GM23338 (cell line): ENCODE measurements around the gene DHPS. TPM values are rescaled to one million over a fixed set of nuclear protein-coding genes. Genes with fewer than 3 reads are reported as not detected.
A peak's percentile ranks its signal among the peaks of the same experiment; 100 is the strongest.

Experiments used
- ATAC-seq: fragments of 200-7000 bp; cut with Tn5 transposase; 3 replicates; pipeline ENCODE4 v1.9.1; 2020
- DNase-seq: peaks from one replicate; pipeline ENCODE4 v3.0.0-alpha.2; 2015; ENCODE audit warnings: low spot score
- H2AFZ ChIP-seq: fragments of 200-600 bp; sonication (generic); 2 replicates; pipeline ENCODE4 v1.8.0; 2016; ENCODE audit warnings: antibody characterized with exemption, mild to moderate bottlenecking, moderate library complexity
- H3F3A ChIP-seq: fragments of 200-600 bp; sonication (generic); replicated peaks from 2 replicates; pipeline ENCODE4 v1.8.0; 2017; ENCODE audit warnings: antibody characterized with exemption, mixed run types, low read depth
- H3K27ac ChIP-seq: fragments of 200-600 bp; sonication (generic); 2 replicates; pipeline ENCODE4 v1.6.1; 2016; ENCODE audit warnings: low read depth
- H3K27me3 ChIP-seq: fragments of 200-600 bp; sonication (generic); 2 replicates; pipeline ENCODE4 v1.8.0; 2016; ENCODE audit warnings: mild to moderate bottlenecking, mixed run types, moderate library complexity; ENCODE audit not compliant: insufficient read depth
- H3K36me3 ChIP-seq: fragments of 200-600 bp; sonication (generic); 2 replicates; pipeline ENCODE4 v1.8.0; 2016; ENCODE audit warnings: mild to moderate bottlenecking; ENCODE audit not compliant: insufficient read depth
- H3K4me1 ChIP-seq: fragments of 200-600 bp; sonication (generic); 2 replicates; pipeline ENCODE4 v1.8.0; 2016; ENCODE audit warnings: mild to moderate bottlenecking, moderate library complexity; ENCODE audit not compliant: insufficient read depth
- H3K4me2 ChIP-seq: fragments of 200-600 bp; sonication (generic); 2 replicates; pipeline ENCODE4 v1.7.1; 2017; ENCODE audit warnings: mixed run types
- H3K4me3 ChIP-seq: fragments of 200-600 bp; sonication (generic); 2 replicates; pipeline ENCODE4 v1.6.1; 2016; ENCODE audit warnings: mixed run types
- H3K79me2 ChIP-seq: fragments of 200-600 bp; sonication (generic); replicated peaks from 2 replicates; pipeline ENCODE4 v1.8.0; 2017; ENCODE audit warnings: mild to moderate bottlenecking; ENCODE audit not compliant: insufficient read depth
- H3K9me2 ChIP-seq: fragments of 200-600 bp; sonication (generic); 2 replicates; pipeline ENCODE4 v1.8.0; 2017; ENCODE audit not compliant: insufficient read depth
- H4K20me1 ChIP-seq: fragments of 200-600 bp; sonication (generic); replicated peaks from 2 replicates; pipeline ENCODE4 v1.8.0; 2017; ENCODE audit warnings: mild to moderate bottlenecking; ENCODE audit not compliant: insufficient read depth
- H3K27ac Mint-ChIP-seq: 2 replicates; pipeline ENCODE4 v1.8.0; 2020; ENCODE audit warnings: inconsistent platforms, mild to moderate bottlenecking, moderate library complexity, mixed read lengths
- H3K27me3 Mint-ChIP-seq: 3 replicates; pipeline ENCODE4 v1.8.0; 2022; ENCODE audit warnings: low read depth, mild to moderate bottlenecking, moderate library complexity, mixed read lengths, inconsistent platforms; ENCODE audit not compliant: insufficient read depth, poor library complexity
- H3K36me3 Mint-ChIP-seq: 3 replicates; pipeline ENCODE4 v1.8.0; 2021; ENCODE audit warnings: low read depth, mild to moderate bottlenecking, inconsistent platforms, moderate library complexity, mixed read lengths
- H3K4me1 Mint-ChIP-seq: 3 replicates; pipeline ENCODE4 v1.8.0; 2020; ENCODE audit warnings: mild to moderate bottlenecking, inconsistent platforms, mixed read lengths
- H3K4me3 Mint-ChIP-seq: 3 replicates; pipeline ENCODE4 v1.8.0; 2021; ENCODE audit warnings: moderate library complexity, mild to moderate bottlenecking, inconsistent platforms, mixed read lengths
- H3K9me3 Mint-ChIP-seq: 3 replicates; pipeline ENCODE4 v1.8.0; 2020; ENCODE audit warnings: moderate library complexity, mild to moderate bottlenecking, inconsistent platforms, mixed read lengths
- CREB1 ChIP-seq: fragments of 250-450 bp; sonication (Bioruptor Pico); IDR thresholded peaks from 2 replicates; pipeline ENCODE4 v1.5.0; 2020; ENCODE audit warnings: low read depth, mild to moderate bottlenecking, moderate library complexity
- EZH2 ChIP-seq: fragments of 200-600 bp; sonication (generic); IDR thresholded peaks from one replicate; pipeline ENCODE4 v1.8.0; 2017; ENCODE audit warnings: antibody characterized with exemption, mild to moderate bottlenecking, low read depth; ENCODE audit not compliant: unreplicated experiment
- POLR2AphosphoS5 ChIP-seq: IDR thresholded peaks from 2 replicates; pipeline ENCODE4 v1.6.1; 2016; ENCODE audit warnings: antibody characterized with exemption, low read depth
- STAT1 ChIP-seq: IDR thresholded peaks from one replicate; pipeline ENCODE4 v1.6.1; 2016; ENCODE audit warnings: antibody characterized with exemption; ENCODE audit not compliant: unreplicated experiment
- long read RNA-seq: library from polyadenylated mRNA; unstranded; transcript quantifications from one replicate; pipeline ENCODE4 v2.0.0, GENCODE V29; 2020; ENCODE audit not compliant: unreplicated experiment
- polyA plus RNA-seq: library from polyadenylated mRNA; unstranded; fragments of >200 nt; fragmentation: Nextera tagmentation; extraction: Ambion mirVana; gene quantifications from 2 replicates; pipeline ENCODE4 v1.2.1, GENCODE V29; 2016
- total RNA-seq: library from RNA; depleted of rRNA; stranded (reverse); fragments of >200 nt; shearing (Covaris generic); gene quantifications from 2 replicates; pipeline ENCODE4 v1.2.3, GENCODE V29; 2014; rRNA removed
- TF ChIP-seq, protein P1 (sequence below): fragments of 250-450 bp; sonication (Bioruptor Pico); IDR thresholded peaks from 2 replicates; pipeline ENCODE4 v1.5.0; 2020; ENCODE audit warnings: mild to moderate bottlenecking, moderate library complexity
- TF ChIP-seq, protein P2 (sequence below): IDR thresholded peaks from one replicate; pipeline ENCODE4 v1.6.1; 2018; ENCODE audit warnings: antibody characterized with exemption; ENCODE audit not compliant: unreplicated experiment
- TF ChIP-seq, protein P3 (sequence below): IDR thresholded peaks from 2 replicates; pipeline ENCODE4 v1.6.1; 2016; ENCODE audit warnings: antibody characterized with exemption

Gene DHPS
- 126 and 141 TPM in 2 replicates for total RNA-seq
- polyA plus RNA-seq = 85.4 and 107 TPM in 2 replicates
- long read RNA-seq, transcript DHPS-221 (8 exons, 1,176 nt) = minor isoform, 6 of 128 reads
- long read RNA-seq, transcript DHPS-207 (9 exons, 1,172 nt) = minor isoform, 6 of 128 reads
- long read RNA-seq, transcript DHPS-201 (9 exons, 1,363 nt) = major isoform, 95 of 128 reads
- long read RNA-seq, partial matches to known transcripts = 1 of 128 reads
- long read RNA-seq, other reads (novel, unspliced or antisense) = 15 of 128 reads

DNA sequence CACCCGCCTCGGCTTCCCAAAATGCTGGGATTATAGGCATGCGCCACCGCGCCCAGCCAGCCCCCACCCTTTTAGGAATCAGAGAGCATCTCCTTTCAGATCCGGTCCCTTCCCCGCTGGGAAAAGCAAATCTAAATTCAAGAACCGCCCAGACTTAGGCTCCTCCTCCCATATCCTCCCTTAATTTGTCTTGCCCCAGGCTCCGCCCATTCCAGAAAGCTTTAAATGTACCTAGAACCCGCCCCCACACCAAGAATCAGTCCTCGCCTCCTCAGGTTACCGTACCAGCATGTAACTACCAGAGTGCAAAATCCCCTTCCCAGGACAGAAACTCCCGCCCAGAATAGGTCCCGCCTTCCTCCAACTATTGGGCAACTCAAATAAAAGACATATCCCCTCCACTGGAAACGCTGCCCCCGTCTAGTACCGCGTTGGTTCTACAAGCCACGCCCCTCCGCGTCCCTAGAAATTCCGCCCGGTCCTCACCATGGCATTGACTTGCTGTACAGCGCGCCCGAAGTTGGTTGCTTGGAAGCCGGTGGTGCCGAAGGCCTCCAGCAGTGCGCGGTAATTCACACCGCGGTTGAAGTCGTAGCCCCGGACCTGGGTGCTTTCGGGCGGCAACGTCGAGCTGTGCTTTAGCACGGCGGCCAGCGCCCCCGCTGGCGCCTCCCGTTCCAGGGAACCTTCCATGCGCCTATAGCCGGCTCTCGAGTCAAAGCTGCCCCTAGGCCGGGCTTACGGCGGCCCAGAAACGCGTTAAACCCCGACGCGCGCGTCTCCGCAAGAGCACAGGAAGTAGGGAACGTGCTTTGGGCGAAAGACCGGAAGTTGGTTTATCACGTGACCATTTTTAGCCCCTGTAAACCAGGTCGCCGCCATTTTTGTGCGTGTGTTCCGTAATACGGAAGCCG is at the start of gene DHPS:
DHPS (minus strand) TSS at position 807 of the 914 bp plus-strand sequence; CDS start at position 693, 114 bp downstream.
- no peaks in the 10 kb centered on the region for H3K27me3 ChIP-seq
- H3K4me1 ChIP-seq = no peaks in the 10 kb centered on the region
- peak within 1 kb of the TSS; percentile 60 for H3K4me3 ChIP-seq
- peak; percentile 85 for ATAC-seq
- peak; percentile 100 for DNase-seq
- peaks cover 10% of the 10 kb centered on the region for H4K20me1 ChIP-seq
- Mint-ChIP-seq H3K4me3 (peak within 1 kb of the TSS; percentile 92), H3K27ac (peak within 1 kb of the TSS; percentile 99), H3K9me3 (peaks cover 4% of the 10 kb centered on the region; the same call in 1 of the 3 replicates), H3K36me3 (peaks cover 41% of the 10 kb centered on the region), H3K27me3 (peaks cover 25% of the 10 kb centered on the region), H3K4me1 (peaks cover 2% of the 10 kb centered on the region; the same call in 2 of the 3 replicates)
- TF ChIP-seq POLR2AphosphoS5 (peak; percentile 79), EZH2 (no peak), STAT1 (no peak), CREB1 (CRISPR knock-in tag) (peak; percentile 61)
- TF ChIP-seq, protein P1, sequence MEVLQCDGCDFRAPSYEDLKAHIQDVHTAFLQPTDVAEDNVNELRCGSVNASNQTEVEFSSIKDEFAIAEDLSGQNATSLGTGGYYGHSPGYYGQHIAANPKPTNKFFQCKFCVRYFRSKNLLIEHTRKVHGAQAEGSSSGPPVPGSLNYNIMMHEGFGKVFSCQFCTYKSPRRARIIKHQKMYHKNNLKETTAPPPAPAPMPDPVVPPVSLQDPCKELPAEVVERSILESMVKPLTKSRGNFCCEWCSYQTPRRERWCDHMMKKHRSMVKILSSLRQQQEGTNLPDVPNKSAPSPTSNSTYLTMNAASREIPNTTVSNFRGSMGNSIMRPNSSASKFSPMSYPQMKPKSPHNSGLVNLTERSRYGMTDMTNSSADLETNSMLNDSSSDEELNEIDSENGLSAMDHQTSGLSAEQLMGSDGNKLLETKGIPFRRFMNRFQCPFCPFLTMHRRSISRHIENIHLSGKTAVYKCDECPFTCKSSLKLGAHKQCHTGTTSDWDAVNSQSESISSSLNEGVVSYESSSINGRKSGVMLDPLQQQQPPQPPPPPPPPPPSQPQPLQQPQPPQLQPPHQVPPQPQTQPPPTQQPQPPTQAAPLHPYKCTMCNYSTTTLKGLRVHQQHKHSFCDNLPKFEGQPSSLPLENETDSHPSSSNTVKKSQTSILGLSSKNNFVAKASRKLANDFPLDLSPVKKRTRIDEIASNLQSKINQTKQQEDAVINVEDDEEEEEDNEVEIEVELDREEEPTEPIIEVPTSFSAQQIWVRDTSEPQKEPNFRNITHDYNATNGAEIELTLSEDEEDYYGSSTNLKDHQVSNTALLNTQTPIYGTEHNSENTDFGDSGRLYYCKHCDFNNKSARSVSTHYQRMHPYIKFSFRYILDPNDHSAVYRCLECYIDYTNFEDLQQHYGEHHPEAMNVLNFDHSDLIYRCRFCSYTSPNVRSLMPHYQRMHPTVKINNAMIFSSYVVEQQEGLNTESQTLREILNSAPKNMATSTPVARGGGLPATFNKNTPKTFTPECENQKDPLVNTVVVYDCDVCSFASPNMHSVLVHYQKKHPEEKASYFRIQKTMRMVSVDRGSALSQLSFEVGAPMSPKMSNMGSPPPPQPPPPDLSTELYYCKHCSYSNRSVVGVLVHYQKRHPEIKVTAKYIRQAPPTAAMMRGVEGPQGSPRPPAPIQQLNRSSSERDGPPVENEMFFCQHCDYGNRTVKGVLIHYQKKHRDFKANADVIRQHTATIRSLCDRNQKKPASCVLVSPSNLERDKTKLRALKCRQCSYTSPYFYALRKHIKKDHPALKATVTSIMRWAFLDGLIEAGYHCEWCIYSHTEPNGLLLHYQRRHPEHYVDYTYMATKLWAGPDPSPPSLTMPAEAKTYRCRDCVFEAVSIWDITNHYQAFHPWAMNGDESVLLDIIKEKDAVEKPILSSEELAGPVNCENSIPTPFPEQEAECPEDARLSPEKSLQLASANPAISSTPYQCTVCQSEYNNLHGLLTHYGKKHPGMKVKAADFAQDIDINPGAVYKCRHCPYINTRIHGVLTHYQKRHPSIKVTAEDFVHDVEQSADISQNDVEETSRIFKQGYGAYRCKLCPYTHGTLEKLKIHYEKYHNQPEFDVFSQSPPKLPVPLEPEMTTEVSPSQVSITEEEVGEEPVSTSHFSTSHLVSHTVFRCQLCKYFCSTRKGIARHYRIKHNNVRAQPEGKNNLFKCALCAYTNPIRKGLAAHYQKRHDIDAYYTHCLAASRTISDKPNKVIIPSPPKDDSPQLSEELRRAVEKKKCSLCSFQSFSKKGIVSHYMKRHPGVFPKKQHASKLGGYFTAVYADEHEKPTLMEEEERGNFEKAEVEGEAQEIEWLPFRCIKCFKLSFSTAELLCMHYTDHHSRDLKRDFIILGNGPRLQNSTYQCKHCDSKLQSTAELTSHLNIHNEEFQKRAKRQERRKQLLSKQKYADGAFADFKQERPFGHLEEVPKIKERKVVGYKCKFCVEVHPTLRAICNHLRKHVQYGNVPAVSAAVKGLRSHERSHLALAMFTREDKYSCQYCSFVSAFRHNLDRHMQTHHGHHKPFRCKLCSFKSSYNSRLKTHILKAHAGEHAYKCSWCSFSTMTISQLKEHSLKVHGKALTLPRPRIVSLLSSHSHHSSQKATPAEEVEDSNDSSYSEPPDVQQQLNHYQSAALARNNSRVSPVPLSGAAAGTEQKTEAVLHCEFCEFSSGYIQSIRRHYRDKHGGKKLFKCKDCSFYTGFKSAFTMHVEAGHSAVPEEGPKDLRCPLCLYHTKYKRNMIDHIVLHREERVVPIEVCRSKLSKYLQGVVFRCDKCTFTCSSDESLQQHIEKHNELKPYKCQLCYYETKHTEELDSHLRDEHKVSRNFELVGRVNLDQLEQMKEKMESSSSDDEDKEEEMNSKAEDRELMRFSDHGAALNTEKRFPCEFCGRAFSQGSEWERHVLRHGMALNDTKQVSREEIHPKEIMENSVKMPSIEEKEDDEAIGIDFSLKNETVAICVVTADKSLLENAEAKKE = no peak
- TF ChIP-seq, protein P2, sequence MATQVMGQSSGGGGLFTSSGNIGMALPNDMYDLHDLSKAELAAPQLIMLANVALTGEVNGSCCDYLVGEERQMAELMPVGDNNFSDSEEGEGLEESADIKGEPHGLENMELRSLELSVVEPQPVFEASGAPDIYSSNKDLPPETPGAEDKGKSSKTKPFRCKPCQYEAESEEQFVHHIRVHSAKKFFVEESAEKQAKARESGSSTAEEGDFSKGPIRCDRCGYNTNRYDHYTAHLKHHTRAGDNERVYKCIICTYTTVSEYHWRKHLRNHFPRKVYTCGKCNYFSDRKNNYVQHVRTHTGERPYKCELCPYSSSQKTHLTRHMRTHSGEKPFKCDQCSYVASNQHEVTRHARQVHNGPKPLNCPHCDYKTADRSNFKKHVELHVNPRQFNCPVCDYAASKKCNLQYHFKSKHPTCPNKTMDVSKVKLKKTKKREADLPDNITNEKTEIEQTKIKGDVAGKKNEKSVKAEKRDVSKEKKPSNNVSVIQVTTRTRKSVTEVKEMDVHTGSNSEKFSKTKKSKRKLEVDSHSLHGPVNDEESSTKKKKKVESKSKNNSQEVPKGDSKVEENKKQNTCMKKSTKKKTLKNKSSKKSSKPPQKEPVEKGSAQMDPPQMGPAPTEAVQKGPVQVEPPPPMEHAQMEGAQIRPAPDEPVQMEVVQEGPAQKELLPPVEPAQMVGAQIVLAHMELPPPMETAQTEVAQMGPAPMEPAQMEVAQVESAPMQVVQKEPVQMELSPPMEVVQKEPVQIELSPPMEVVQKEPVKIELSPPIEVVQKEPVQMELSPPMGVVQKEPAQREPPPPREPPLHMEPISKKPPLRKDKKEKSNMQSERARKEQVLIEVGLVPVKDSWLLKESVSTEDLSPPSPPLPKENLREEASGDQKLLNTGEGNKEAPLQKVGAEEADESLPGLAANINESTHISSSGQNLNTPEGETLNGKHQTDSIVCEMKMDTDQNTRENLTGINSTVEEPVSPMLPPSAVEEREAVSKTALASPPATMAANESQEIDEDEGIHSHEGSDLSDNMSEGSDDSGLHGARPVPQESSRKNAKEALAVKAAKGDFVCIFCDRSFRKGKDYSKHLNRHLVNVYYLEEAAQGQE = no peak
- TF ChIP-seq, protein P3, sequence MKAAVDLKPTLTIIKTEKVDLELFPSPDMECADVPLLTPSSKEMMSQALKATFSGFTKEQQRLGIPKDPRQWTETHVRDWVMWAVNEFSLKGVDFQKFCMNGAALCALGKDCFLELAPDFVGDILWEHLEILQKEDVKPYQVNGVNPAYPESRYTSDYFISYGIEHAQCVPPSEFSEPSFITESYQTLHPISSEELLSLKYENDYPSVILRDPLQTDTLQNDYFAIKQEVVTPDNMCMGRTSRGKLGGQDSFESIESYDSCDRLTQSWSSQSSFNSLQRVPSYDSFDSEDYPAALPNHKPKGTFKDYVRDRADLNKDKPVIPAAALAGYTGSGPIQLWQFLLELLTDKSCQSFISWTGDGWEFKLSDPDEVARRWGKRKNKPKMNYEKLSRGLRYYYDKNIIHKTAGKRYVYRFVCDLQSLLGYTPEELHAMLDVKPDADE = peak; percentile 83
- peaks cover 9% of the 10 kb centered on the region for H3K79me2 ChIP-seq
- H3K4me2 ChIP-seq = peak within 1 kb of the TSS; percentile 73
- peaks cover 9% of the 10 kb centered on the region; the same call in 1 of the 2 replicates for H3K36me3 ChIP-seq
- H3K9me2 ChIP-seq = no peaks in the 10 kb centered on the region
- peak within 1 kb of the TSS; percentile 97 for H3K27ac ChIP-seq
- peak within 1 kb of the TSS; percentile 56; the same call in 1 of the 2 replicates for H2AFZ ChIP-seq
- peaks cover 24% of the 10 kb centered on the region for H3F3A ChIP-seq
